Neural progenitor cell (in vitro differentiated cells): ENCODE measurements around the gene CAMK1D. TPM values are rescaled to one million over a fixed set of nuclear protein-coding genes. Genes with fewer than 3 reads are reported as not detected.

ENCODE experiments used
- DNase-seq: peaks from one replicate; pipeline ENCODE4 v3.0.0-alpha.2; 2016; ENCODE audit warnings: low spot score
- H2AFZ ChIP-seq: fragments of 200-600 bp; sonication (generic); replicated peaks from 2 replicates; pipeline ENCODE4 v1.6.1; 2016; ENCODE audit warnings: antibody characterized with exemption
- H3F3A ChIP-seq: fragments of 200-600 bp; sonication (generic); 2 replicates; pipeline ENCODE4 v1.6.1; 2016; ENCODE audit warnings: antibody characterized with exemption, low read depth
- H3K27ac ChIP-seq: fragments of 200-600 bp; sonication (generic); 2 replicates; pipeline ENCODE4 v1.5.1; 2016; ENCODE audit warnings: mild to moderate bottlenecking
- H3K27me3 ChIP-seq: fragments of 200-600 bp; sonication (generic); 2 replicates; pipeline ENCODE4 v1.6.1; 2016; ENCODE audit warnings: mild to moderate bottlenecking, moderate library complexity
- H3K36me3 ChIP-seq: fragments of 200-600 bp; sonication (generic); 2 replicates; pipeline ENCODE4 v1.5.1; 2016
- H3K4me1 ChIP-seq: fragments of 200-600 bp; sonication (generic); 2 replicates; pipeline ENCODE4 v1.6.1; 2016; ENCODE audit warnings: mixed run types
- H3K4me2 ChIP-seq: fragments of 200-600 bp; sonication (generic); 2 replicates; pipeline ENCODE4 v1.6.1; 2016
- H3K4me3 ChIP-seq: fragments of 200-600 bp; sonication (generic); 2 replicates; pipeline ENCODE4 v1.5.1; 2016
- H3K79me2 ChIP-seq: fragments of 200-600 bp; sonication (generic); 2 replicates; pipeline ENCODE4 v1.6.1; 2016; ENCODE audit warnings: low read depth
- H3K9ac ChIP-seq: fragments of 200-600 bp; sonication (generic); 2 replicates; pipeline ENCODE4 v1.6.1; 2016
- H3K9me3 ChIP-seq: fragments of 200-600 bp; sonication (generic); 2 replicates; pipeline ENCODE4 v1.5.1; 2016; ENCODE audit warnings: low read depth
- H4K20me1 ChIP-seq: fragments of 200-600 bp; sonication (generic); 2 replicates; pipeline ENCODE4 v1.6.1; 2016; ENCODE audit warnings: low read depth
- H3K27ac Mint-ChIP-seq: 3 replicates; pipeline ENCODE4 v1.8.0; 2021; ENCODE audit warnings: mixed read lengths
- H3K27me3 Mint-ChIP-seq: 2 replicates; pipeline ENCODE4 v1.8.0; 2022; ENCODE audit warnings: low read depth, mild to moderate bottlenecking, inconsistent platforms, moderate library complexity, mixed read lengths; ENCODE audit not compliant: insufficient read depth
- H3K36me3 Mint-ChIP-seq: 3 replicates; pipeline ENCODE4 v1.8.0; 2021; ENCODE audit warnings: mixed read lengths
- H3K4me1 Mint-ChIP-seq: 3 replicates; pipeline ENCODE4 v1.8.0; 2021; ENCODE audit warnings: mixed read lengths
- H3K4me3 Mint-ChIP-seq: 3 replicates; pipeline ENCODE4 v1.8.0; 2021; ENCODE audit warnings: mild to moderate bottlenecking, moderate library complexity, mixed read lengths
- H3K9me3 Mint-ChIP-seq: 3 replicates; pipeline ENCODE4 v1.8.0; 2020; ENCODE audit warnings: mixed read lengths
- CTCF ChIP-seq: fragments of 200-600 bp; sonication (generic); IDR thresholded peaks from 2 replicates; pipeline ENCODE4 v1.5.1; 2017; ENCODE audit warnings: antibody characterized with exemption, mild to moderate bottlenecking
- EZH2 ChIP-seq: fragments of 200-600 bp; sonication (generic); IDR thresholded peaks from 2 replicates; pipeline ENCODE4 v1.6.1; 2017; ENCODE audit warnings: antibody characterized with exemption, mild to moderate bottlenecking, moderate library complexity
- EZH2phosphoT487 ChIP-seq: fragments of 200-600 bp; sonication (generic); IDR thresholded peaks from 2 replicates; pipeline ENCODE4 v1.6.1; 2017; ENCODE audit warnings: antibody characterized with exemption
- total RNA-seq: library from RNA; depleted of rRNA; stranded (reverse); fragments of >200 nt; gene quantifications from 2 replicates; pipeline ENCODE4 v1.2.3, GENCODE V29; 2015; ENCODE audit warnings: low replicate concordance

The CAMK1D gene
- total RNA-seq, 1 donor from 2014 or later = 7.6 TPM

- no peak for DNase-seq
- Histone ChIP-seq H3K36me3 (no peaks in the 10 kb centered on the region), H3K27me3 (no peaks in the 10 kb centered on the region), H3K9ac (no peak overlapping the region), H3K4me1 (no peaks in the 10 kb centered on the region), H2AFZ (no peak overlapping the region), H3K27ac (no peak overlapping the region), H3K79me2 (no peaks in the 10 kb centered on the region), H4K20me1 (no peaks in the 10 kb centered on the region), H3K4me2 (no peak overlapping the region), H3F3A (no peaks in the 10 kb centered on the region), H3K9me3 (no peaks in the 10 kb centered on the region), H3K4me3 (no peak overlapping the region)
- TF ChIP-seq EZH2phosphoT487 (no peak), EZH2 (no peak), CTCF (no peak)
- Mint-ChIP-seq H3K27ac (no peak overlapping the region), H3K36me3 (no peaks in the 10 kb centered on the region), H3K4me3 (no peak overlapping the region), H3K27me3 (no peaks in the 10 kb centered on the region), H3K9me3 (peaks cover 18% of the 10 kb centered on the region), H3K4me1 (no peaks in the 10 kb centered on the region)
Measured at GRCh38 chr10:12657489-12657888, 308.1 kb downstream of the CAMK1D start.

GRCh38 chr10:12658526-12658925 is 309.2 kb downstream of the CAMK1D start:
- Mint-ChIP-seq H3K27ac (peak overlapping the region; percentile 57), H3K4me1 (no peaks in the 10 kb centered on the region), H3K27me3 (no peaks in the 10 kb centered on the region), H3K9me3 (peaks cover 12% of the 10 kb centered on the region), H3K4me3 (no peak overlapping the region), H3K36me3 (no peaks in the 10 kb centered on the region)
- H3K4me3 ChIP-seq = no peak overlapping the region
- H2AFZ ChIP-seq = no peak overlapping the region
- H3K9ac ChIP-seq = no peak overlapping the region
- H4K20me1 ChIP-seq = no peaks in the 10 kb centered on the region
- H3K36me3 ChIP-seq = no peaks in the 10 kb centered on the region
- TF ChIP-seq EZH2 (no peak), CTCF (no peak)
- no peaks in the 10 kb centered on the region for H3K9me3 ChIP-seq
- no peak overlapping the region for H3K27ac ChIP-seq
- H3K4me2 ChIP-seq = no peak overlapping the region
- no peaks in the 10 kb centered on the region for H3K27me3 ChIP-seq
- no peak for DNase-seq
- H3K4me1 ChIP-seq = no peaks in the 10 kb centered on the region
- H3F3A ChIP-seq = no peaks in the 10 kb centered on the region
- no peaks in the 10 kb centered on the region for H3K79me2 ChIP-seq

- no peak overlapping the region for H3K4me2 ChIP-seq
- H3K4me1 ChIP-seq = no peaks in the 10 kb centered on the region
- H3K9ac ChIP-seq = no peak overlapping the region
- H3K79me2 ChIP-seq = no peaks in the 10 kb centered on the region
- H3K27me3 Mint-ChIP-seq = no peaks in the 10 kb centered on the region
- no peak for DNase-seq
- no peaks in the 10 kb centered on the region for H3F3A ChIP-seq
- no peaks in the 10 kb centered on the region for H3K4me1 Mint-ChIP-seq
- no peak overlapping the region for H3K4me3 Mint-ChIP-seq
- H3K27me3 ChIP-seq = no peaks in the 10 kb centered on the region
- no peaks in the 10 kb centered on the region for H3K9me3 ChIP-seq
- H3K9me3 Mint-ChIP-seq = peaks cover 4% of the 10 kb centered on the region
- no peak overlapping the region for H2AFZ ChIP-seq
- H3K4me3 ChIP-seq = no peak overlapping the region
- H3K27ac Mint-ChIP-seq = no peak overlapping the region
- no peak overlapping the region for H3K27ac ChIP-seq
- TF ChIP-seq EZH2 (no peak), CTCF (no peak), EZH2phosphoT487 (no peak)
- no peaks in the 10 kb centered on the region for H4K20me1 ChIP-seq
- H3K36me3 ChIP-seq = no peaks in the 10 kb centered on the region
- H3K36me3 Mint-ChIP-seq = no peaks in the 10 kb centered on the region
Measured at GRCh38 chr10:12659706-12660105, 310.4 kb downstream of the CAMK1D start.

- no peak overlapping the region for H2AFZ ChIP-seq
- TF ChIP-seq EZH2phosphoT487 (no peak), CTCF (no peak), EZH2 (no peak)
- H3K9me3 ChIP-seq = no peaks in the 10 kb centered on the region
- H3K9ac ChIP-seq = no peak overlapping the region
- H3K36me3 Mint-ChIP-seq = no peaks in the 10 kb centered on the region
- no peaks in the 10 kb centered on the region for H3K27me3 ChIP-seq
- H4K20me1 ChIP-seq = no peaks in the 10 kb centered on the region
- H3F3A ChIP-seq = no peaks in the 10 kb centered on the region
- H3K27ac ChIP-seq = no peak overlapping the region
- H3K4me2 ChIP-seq = no peak overlapping the region
- H3K4me1 Mint-ChIP-seq = no peaks in the 10 kb centered on the region
- no peak for DNase-seq
- no peak overlapping the region for H3K27ac Mint-ChIP-seq
- H3K36me3 ChIP-seq = no peaks in the 10 kb centered on the region
- H3K4me3 Mint-ChIP-seq = no peak overlapping the region
- H3K27me3 Mint-ChIP-seq = no peaks in the 10 kb centered on the region
- no peak overlapping the region for H3K4me3 ChIP-seq
- H3K79me2 ChIP-seq = no peaks in the 10 kb centered on the region
- H3K9me3 Mint-ChIP-seq = no peaks in the 10 kb centered on the region
- no peaks in the 10 kb centered on the region for H3K4me1 ChIP-seq
Measured at GRCh38 chr10:12660812-12661211, 311.5 kb downstream of the CAMK1D start.
